Measurements from ENCODE around the gene ZNF724.
"Not testable (repeated sequence)": the region's sequence is repeated elsewhere in the genome, so short reads cannot be mapped to it uniquely, and the experiment has no call there.

Gene ZNF724

DNA sequence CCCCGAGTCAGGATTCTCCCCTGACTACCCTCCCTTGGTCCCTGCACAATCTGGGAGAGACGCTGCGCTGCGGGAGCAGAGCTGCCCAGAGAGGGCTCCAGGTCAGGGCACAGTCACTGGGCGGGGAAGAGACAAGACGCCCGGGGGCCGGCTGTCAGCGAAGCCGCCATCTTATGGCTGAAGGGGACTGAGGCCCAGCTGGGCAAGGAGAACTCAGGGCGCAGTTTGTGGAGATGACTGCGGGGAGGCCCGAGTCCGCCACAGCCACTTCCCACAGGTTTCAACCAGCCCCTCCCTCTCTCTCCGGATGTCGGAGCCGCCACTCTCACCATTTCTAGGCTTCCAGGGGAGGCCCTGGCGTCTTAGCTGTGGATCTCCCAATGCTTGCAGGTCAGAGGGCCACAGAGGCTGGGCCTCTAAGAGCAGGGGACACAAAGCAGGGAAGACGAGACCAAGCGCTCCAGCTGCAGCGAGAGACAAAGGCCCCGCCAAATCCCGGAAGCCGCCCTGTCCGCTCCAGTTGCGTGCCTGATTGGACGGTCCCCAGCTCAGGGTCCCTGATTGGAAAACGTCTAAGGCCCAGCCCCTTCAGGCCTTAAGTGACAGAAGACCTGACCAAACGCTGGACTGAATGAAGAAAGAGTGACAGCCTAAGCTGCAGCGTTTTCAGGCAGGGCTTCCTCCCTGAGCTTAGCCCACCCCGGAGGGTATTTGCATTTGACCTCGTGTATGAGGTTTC is at the start of gene ZNF724:
ZNF724 (minus strand) TSS at position 484 of the 739 bp plus-strand sequence; CDS start at position 332, 152 bp downstream.
- DNase-seq: peak; percentile 58 to 78 (median 66)

DNA sequence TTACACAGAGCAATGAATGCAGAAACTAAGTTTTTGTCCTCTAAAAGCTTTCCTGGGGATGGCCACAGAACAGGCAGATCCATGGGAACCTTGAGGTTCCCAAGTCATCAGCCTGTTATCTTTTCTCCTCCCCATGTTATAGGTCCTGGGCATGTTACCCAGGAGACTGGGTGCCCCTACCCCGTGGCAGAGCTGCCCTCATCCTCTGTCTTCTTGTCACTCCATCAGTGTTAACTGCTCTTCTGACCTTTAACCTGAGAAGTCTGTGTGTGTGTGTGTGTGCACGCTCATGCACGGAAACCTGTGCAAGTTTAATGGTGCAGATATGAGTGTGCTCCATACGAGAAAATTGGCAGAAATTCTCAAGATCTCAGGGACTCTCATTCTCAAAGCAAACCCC is 43.9 kb upstream of the ZNF724 start:
- DNase-seq: no peak

DNA sequence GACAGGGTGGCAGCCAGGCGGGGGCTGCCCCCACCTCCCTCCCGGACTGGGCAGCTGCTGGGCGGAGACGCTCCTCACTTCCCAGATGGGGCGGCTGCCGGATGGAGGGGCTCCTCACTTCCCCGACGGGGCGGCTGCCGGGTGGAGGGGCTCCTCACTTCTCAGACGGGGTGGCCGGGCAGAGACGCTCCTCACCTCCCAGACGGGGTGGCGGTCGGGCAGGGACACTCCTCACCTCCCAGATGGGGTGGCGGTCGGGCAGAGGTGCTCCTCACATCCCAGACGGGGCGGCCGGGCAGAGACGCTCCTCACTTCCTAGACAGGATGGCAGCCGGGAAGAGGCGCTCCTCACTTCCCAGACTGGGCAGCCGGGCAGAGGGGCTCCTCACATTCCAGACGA is 39.8 kb upstream of the ZNF724 start:
- DNase-seq: not testable (repeated sequence)

DNA sequence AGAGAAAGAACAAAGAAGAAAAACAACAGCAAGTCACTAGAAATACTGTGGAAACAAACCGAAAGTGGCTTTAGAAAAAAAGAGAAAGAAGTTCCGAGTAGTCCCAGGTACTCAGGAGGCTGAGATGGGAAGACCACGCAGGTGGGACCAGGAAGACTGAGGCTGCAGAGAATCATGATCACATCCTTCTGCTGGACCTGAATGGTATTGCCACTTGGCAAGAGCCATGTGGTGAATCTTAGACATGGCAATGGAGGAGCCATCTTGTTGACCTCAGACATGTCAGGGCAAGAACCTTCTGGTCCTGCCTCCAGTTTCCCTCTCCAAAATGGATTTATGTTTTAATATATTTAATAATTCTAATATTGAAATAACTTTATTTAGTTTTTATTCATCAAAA is 37.4 kb upstream of the ZNF724 start:
- DNase-seq: no peak

DNA sequence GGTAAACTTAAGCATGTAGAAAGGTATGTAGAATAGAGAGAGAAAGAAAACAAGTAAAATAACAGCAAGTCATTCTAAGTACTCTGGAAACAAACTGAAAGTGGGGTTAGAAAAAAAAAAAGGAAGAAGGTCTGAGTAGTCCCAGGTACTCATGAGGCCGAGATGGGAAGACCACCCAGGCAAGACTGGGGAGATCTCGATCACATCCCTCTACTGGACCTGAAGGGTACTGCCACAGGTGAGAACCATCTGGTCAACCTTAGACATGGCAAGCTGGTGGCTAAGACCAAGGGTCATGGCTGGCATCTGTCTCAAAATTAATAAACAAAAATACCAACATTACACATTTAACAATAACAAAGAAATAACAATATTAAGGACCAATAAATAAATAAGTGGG is 36.3 kb upstream of the ZNF724 start:
- no peak for DNase-seq

DNA sequence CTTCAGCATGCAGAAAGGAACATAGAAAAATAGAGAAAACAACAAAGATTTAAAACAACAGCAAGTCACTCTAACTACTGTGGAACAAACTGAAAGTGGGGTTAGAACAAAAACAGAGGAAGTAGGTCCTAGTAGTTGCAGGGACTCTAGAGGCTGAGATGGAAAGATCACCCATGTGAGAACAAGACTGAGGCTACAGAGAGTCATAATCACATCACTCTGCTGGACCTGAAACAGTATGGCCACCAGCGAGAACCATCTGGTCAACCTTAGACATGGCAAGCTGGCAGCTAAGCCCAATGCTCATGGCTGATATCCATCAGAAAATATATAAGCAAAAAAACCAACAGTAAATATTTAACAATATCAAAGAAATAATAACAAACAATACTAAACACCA is 35.8 kb upstream of the ZNF724 start:
- DNase-seq: no peak

DNA sequence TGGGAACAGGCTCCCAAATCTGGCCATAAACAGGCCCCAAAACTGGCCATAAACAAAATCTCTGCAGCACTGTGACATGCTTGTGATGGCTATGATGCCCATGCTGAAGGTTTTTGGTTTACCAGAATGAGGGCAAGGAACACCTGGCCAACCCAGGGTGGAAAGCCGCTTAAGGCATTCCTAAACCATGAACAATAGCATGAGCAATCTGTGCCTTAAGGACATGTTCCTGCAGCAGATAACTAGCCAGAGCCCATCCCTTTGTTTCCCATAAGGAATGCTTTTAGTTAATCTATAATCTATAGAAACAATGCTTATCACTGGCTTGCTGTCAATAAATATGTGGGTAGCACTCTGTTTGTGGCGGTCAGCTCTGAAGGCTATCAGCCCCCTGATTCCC is 35.1 kb upstream of the ZNF724 start:
- DNase-seq: not testable (repeated sequence)

DNA sequence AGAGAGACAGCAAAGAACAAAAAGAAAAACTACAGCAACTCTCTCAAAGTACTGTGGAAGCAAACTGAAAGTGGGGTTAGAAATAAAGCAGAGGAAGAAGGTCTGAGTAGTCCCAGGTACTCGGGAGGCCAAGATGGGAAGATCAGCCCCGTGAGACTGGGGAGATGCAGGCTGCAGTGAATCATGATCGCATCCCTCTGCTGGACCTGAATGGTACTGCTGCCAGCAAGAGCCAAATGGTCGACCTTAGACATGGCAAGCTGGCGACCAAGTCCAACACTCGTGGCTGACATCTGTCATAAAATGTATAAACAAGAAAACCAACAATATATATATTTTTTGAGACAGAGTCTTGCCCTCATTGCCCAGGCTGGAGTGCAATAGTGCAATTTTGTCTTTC is 33.7 kb upstream of the ZNF724 start:
- DNase-seq: peak; percentile 12 to 46 (median 28)

DNA sequence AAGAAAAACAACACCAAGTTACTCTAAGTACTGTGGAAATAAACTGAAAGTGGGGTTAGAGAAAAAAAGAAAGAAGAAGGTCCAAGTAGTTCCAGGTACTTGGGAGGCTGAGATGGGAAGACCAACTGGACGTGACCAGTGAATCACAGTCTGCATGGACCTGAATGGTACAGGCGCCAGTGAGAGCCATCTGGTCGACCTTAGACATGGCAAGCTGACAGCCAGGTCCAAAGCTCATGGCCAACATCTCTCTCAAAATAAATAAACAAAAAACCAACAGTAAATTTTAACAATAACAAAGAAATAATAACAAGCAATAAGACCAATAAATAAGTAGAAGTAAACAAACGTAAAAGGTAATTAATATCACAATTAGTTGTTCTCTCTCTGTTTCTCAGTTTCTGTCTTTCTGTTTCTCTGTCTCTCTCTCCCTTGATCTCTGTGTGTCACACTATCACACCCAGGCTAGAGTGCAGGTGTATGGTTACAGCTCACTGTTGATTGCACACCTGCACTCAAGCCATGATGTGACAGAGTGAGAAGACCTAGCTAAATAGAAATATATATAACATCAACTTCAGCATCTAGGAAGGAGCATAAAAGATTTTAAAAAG is 31.6 kb upstream of the ZNF724 start:
- no peak for DNase-seq

DNA sequence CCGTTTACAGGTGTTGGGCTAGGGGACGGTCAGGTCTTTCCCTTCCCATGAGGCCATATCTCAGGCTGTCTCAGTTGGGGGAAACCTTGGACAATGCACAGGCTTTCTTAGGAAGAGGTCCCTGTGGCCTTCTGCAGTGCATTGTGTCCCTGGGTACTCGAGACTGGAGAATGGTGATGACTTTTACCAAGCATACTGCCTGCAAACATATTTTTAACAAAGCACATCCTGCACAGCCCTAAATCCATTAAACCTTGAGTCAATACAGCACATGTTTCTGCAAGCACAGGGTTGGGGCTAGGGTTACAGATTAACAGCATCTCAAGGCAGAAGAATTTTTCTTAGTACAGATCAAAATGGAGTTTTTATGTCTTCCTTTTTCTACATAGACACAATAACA is 27.9 kb upstream of the ZNF724 start:
- not testable (repeated sequence) for DNase-seq

DNA sequence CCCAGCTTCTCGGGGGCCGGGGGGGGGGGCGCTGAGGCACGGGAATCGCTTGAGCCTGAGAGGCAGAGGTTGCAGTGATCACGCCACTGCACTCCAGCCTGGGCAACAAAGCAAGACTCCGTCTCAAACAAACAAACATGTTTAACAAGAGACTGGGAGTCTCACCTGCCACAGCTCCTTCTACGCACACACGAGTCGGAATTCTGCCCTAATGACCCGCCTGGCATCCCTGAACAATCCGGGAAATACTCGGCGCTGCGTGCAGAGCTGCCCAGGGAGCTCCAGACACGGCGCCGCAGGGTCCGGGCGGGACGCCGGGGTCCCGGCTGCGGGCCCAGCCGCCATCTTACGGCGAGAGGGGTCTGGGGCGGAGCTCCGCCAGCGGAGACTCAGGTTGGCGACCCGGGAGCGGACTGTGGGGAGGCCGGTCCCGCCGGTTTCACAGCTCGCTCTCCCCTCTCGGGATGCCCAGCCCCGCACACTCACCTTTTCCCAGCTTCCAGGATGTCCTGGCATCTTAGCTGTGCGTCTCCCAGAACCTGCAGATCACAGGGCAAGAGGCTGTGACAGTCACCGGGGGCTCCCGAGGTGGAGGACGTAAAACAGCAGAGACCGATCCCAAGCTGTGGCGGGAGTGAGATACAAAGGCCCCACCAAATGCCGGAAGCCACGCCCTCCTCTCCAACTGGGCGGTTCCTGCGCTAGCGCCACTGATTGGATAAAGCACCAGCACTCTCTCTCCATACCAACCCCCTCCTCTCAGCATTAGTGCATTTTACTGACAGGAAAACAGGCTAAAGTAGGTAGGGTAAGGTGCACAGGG is 23.6 kb upstream of the ZNF724 start:
- DNase-seq: peak; percentile 65 to 89 (median 70)

DNA sequence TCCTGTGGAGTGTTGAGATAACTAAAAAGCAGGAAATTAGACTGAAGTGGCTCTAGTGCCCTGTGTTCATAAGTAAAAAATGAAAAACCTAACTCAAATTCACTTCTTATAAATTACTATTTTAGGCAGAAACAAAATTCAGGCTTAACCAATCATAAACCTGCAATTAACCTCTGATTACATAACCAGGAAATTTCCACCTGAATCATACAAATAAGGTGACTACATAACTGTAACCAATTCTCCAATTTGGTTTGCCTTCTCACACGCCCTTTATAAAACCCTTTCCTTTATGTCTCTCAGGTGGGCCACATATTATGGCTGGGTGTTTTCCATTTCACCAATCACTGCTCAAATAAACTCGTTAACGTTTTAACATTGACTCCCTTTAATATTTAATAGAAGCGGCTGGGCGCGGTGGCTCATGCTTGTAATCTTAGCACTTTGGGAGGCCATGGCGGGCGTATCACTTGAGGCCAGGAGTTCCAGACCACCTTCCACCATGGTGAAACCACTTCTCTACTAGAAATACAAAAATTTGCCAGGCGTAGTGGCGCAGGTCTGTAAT is 22.9 kb upstream of the ZNF724 start:
- DNase-seq: no peak

DNA sequence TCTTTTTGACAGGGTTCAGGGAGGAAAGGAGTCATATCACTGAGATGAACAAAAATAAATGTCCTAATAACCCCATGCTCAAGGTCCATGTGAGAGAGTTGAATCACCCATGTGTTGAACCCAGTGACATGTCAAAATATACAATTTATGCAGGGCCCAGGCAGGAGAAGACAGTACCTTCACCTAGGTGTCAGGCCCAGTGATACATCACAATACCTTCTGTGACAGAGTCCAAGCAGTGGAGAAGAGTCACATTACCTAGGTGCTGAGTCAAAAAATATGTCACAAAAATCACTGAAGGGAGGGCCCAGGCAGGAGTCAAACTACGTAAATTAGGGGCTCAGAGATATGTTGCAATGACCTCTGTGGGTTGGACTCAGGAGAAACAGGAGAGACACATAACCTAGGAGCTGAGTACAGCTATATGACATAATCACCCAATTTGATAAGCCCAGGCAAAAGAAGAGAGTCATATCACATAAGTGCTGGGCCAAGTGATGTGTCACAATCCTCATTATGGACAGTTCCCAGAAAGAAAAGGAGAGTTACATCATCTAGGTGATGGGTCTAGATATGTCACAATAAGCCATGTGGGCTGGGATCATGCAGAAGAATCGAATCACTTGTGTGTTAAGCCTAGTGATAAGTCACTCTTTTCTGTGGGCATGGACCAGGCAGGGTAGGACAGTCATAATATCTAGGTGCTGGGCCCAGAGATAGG is 13.8 kb upstream of the ZNF724 start:
- DNase-seq: no peak

DNA sequence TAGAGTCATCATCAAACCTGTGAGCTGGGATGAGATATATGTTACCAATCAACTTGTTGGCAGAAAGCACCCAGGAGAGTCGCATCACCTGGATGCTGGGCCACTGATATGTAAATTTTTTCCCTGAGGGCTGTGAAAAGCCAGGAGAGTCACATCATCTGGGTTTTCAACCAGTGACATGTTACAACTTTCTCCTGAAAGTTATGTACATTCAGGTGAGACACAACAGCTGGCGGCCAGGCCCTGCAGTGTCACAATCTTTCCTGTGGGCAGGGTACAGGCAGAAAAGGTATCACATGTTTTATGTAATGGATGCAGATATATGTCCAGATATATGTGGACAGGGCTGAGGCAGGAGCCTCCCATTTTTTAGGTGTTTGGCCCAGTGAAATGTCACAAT is 13.2 kb upstream of the ZNF724 start:
- no peak for DNase-seq

DNA sequence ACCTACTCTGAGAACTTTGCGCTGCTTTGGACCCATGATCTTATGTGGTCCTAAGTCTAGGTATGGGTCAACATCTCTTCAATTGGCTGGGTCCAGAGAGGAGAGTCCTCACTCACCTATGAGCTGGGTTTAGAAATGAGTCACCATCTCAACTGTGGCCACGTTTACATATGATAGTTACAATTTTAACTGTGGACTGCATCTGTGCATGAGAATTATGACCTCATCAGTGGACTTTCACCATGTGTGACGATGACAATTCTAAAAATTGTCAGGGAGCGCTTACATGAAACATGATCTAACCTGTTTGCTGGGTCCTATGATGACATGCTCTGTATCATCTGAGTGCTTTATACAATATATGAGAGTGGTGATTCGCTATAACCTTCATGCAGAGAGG is 12.7 kb upstream of the ZNF724 start:
- no peak for DNase-seq

DNA sequence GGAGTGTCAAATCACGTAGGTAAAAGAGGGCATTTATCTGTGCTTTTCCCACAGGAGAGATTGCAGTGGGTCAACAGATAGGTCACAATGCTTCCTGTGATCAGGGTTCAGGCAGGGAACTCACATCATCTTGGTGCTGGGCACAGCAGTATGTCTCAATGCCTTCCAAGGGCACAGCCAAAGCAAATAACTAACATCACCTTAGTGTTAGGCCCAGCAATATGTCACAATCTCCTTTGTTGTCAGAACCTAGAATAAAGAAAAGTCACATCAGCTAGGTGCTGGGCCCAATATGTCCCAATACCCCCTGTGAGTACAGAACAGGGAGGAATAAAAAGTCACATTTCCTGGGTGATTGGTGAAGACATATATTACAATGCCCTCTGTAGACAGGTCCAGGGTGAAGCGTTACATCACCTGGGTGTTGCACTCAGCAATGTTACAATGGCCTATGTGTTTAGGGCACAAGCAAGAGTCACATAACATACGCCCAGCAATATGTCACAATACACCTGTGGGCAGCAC is 11.4 kb upstream of the ZNF724 start:
- no peak for DNase-seq

DNA sequence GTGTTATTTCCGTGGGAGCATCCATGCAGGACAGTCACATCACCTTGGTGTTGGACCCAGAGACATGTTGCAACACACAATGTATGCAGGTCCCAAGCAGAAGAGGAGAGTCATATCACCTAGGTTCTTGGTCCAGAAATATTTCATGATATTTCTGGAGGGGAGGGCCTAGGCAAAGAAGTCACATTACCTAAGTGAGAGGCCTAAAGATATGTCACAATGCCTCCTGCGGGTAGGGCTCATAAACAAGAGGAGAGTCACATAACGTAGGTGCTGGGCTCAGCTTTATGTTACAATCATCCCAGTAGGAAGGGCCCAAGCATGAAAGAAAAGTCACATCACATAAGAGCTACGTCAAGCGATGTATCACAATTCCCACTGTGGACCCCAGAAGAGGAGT is 10.8 kb upstream of the ZNF724 start:
- DNase-seq: no peak

DNA sequence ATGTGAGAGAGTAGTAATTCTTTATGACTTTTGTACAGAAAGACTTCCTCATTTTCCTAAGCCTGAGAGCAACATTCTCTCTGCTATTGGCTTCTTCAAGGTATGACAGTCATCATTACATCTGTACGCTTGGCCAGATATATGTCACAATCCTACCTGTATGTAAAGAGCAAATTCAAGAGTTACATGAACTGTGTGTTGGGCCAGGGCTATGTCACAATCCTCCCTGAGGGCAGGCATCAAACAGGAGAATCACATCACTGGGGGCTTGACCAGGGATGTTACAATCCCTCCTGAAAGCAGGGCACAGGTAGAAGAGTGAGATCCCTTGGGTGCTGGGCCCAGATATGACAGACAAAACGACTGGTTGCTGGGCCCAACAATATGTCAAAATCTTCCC is 9.8 kb upstream of the ZNF724 start:
- no peak for DNase-seq

DNA sequence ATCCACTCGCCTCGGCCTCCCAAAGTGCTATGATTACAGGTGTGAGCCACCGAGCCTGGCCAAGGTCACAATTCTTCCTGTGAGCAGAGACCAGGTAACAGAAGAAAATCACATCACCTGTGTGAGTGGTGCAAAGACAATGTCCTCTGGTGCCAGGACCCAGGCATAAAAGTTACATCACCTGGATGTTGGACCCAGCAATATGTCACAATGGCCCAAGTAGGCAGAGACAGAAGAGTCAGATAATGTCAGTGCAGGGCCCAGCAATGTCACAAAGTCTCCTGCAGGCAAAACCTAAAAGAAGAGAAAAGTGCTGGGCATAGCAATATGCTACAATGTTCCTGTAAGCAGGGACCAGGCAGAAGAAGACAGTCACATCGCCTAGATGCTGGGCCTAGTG is 5.5 kb upstream of the ZNF724 start:
- no peak for DNase-seq

DNA sequence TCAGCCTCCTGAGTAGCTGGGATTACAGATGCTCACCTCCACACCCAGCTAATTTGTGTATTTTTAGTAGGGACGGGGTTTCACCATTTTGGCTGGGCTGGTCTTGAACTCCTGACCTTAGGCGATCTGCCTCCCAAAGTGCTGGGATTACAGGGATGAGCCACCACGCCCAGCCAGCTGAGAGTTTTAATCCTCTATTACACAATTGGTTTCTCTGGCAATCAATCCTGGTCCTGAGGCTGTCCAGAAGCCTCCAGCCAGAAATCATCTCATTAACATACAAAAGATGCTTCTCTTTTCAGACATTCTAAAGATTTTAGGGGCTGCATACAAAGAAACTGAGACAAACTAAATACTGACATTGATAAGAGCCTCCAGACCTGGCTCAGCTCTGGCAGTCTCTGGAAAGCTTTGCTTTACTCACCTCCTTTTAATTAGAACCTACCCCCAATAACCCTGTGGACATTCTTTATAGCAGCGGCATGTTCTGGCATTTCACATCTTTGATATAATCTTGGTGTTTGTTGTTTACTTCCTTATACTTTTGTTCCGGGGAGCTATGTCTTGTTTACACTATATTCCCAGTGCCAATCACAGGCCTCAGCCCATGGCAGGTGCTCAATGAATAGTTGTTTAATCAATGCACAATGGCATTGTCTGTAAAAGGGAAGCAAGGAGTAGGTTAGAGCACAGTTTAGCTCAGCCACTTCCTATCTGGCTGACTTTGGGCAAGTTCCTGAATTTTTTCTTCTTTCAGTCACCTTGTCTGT is 4.1 kb upstream of the ZNF724 start:
- DNase-seq: no peak

DNA sequence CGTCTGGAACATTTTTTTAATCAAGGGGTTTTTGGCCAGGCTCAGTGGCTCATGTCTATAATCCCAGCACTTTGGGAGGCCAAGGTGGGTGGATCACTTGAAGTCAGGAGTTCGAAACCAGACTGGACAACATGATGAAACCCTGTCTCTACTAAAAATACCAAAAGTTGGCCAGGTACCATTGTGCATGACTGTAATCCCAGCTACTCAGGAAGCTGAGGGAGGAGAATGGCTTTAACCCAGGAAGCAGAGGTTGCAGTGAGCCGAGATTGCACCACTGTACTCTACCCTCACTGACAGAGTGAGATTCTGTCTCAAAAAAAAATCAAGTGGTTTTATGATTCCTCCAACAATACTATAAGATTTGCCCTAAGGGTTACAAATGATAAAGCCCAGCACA is 3.1 kb upstream of the ZNF724 start:
- not testable (repeated sequence) for DNase-seq

DNA sequence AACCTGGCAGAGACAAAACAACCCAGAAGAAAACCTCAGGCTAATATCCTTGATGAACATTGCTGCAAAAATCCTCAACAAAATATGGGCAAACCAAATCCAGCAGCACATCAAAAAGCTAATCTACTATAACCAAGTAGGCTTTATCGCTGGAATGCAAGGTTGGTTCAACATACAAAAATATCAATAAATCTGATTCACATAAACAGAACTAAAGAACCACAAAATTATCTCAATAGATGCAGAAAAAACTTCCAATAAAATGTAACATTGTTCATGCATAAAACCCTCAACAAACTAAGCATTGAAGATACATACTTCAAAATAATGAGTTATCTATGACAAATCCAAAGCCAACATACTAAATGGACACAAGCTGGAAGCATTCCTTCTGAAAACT is 8.8 kb downstream of the ZNF724 start:
- DNase-seq: no peak

All from activated naive CD4-positive, alpha-beta T cell (primary cell).